GM21526 (cell line): ENCODE data around the gene WNT7B.

Experiments used
- ATAC-seq: cut with Tn5 transposase; IDR thresholded peaks from one replicate; pipeline ENCODE4 v1.9.1; 2021; ENCODE audit warnings: moderate library complexity; ENCODE audit not compliant: unreplicated experiment, low FRiP score

WNT7B gene

DNA sequence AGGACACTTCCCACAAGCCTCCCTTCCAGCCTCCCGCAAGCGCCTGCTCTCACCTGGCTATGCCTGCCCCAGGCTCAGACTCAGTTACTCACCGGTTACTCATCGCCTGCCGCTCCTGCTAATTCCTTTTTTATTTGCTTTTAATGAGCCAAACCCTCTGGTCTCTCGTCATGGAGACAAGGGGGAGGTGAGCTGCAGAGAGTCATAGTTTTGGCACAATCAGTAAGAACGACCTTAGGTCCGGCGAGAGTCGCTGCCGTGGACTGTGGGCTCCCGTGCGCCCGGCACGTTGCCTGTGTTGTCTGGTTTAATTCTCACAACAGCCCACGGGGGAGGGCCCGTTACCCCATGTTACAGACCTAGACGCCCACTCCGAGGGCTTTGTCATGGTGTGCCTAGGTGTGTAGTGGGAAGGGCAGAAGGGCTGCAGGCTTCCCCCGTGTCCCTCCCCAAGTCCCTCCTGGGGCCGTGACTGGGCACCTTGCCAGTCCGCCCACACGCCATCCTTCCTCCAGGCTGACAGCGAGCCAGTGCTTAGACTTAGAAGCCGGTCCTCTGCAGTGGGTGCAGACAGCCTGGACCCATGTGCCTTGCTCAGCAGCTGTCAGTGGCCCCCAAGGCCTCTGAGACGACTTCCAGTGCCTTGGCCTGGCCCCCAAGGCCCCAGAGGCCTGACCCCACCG, 42.2 kb downstream of the WNT7B start:
- ATAC-seq: no peak

DNA sequence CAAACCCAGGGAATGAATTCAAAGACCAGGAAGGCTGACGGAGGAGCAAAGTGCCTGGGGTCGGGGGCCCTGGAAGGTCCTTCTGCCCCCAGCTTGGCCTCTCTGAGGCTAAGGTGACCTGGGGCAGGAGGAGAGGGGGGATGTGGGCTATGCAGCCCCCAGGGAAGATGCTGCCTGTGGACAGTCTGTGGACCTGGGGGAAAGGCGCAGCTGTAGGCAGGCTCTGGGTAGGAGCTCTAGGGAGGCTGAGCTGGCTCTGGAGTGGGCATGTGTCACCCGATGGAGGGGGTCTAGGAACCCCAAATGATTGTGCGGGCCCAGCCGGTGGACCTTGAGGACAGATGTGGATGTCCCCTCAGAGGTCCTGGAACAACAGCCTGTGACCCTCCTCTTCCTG, 42.8 kb downstream of the WNT7B start:
- no peak for ATAC-seq

DNA sequence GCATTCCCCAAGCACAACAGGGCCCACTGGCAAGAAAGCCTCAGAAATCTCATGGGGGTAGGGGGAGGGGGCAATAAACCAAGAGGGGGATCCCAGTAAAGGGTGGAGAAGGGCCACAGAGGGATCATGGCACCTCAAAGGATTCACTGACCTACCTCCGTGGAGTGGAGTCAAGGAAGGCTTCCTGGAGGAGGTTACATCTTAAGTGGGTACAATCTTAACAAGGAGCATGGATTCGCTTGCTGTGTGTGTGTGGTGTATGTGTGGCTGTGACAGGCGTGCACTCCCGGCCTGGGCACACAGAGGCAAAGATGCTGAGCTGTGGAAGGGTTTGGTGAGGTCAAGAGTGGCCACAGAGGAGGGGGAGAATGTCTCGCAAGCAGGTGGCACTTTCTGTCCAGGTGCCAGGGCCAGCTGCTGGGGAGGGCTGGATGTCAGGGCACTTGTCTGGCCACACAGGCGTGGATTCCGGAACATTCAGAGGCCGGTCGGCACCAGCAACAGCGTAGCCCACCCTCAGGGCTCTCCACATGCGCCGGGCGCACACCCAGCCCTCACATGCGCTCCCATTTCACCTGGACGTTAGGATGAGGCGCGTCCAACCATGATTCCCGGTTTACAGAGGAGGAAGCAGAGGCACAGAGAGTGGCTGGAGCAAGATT, 43.3 kb downstream of the WNT7B start:
- no peak for ATAC-seq

DNA sequence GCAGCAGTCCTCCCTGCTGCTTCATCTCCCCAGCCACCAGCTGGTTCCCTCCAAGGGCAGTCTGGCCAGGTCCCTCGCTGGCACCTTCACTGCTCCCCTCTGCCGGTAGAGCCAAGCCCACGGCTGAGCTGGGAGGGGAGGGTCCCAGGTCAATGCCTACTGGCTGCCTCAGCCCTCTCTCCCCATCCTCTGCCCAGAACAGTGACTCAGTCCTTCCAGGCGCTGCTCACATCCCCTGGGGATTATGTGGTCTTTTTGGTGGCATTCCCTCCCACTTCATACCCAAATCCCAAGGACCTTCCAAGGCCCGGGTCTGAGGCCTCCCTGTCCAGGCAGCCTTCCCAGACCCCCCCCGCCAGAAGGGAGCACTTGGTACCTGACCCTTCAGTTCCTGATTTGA, 44.9 kb downstream of the WNT7B start:
- no peak for ATAC-seq

DNA sequence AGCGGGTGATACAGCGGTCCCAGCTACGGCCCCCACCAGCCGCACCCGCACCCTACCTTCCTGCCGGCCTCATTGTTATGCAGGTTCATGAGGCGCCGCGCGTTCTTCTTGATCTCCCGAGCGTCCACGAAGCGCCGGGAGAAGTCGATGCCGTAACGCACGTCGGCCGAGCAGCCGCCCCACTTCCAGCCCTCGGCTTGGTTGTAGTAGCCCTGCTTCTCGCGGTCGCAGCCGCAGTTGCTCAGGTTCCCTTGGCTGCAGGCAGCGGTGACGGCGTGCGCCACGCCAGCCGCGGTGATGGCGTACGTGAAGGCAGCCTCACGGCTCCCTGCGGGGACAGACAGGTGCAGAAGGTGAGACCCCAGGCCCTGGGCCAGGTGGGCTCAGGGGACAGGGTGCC, 45.9 kb downstream of the WNT7B start:
- ATAC-seq: no peak

DNA sequence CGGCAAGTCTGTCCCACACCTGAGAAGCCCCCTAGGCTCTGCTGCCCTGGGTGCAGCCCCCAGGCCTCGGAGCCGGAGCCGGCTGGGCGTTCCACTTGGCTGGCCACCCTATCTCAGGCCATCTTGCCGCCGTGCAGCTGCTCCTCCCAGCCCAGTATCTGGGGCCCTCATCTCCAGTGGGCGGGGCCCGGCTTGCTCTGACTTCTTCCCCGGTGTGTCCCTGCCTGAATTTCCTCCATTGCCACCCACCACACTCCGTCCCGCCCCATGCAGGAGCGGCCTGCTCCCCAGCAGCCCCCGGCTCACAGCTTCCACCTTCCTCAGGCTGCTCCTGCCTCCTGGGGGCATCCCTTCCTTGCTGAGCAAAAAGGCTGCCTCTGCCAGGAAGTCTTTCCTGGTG, 46.6 kb downstream of the WNT7B start:
- no peak for ATAC-seq

DNA sequence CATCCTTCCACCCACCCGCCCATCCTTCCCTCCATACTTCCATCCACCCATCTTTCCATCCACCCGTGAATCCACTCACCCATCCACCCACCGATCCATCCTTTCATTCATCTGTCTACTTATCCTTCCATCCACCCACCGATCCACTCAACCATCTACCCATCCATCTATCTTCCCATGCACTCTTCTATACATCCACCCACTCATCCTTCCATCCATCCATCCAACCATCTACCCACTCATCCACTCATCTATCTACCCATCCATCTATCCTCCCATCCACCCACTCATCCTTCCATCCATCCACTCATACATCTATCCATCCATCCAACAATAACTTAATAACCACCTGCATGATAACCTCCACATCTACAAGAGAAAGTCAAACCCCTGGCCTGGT, 47.3 kb downstream of the WNT7B start:
- ATAC-seq: no peak

DNA sequence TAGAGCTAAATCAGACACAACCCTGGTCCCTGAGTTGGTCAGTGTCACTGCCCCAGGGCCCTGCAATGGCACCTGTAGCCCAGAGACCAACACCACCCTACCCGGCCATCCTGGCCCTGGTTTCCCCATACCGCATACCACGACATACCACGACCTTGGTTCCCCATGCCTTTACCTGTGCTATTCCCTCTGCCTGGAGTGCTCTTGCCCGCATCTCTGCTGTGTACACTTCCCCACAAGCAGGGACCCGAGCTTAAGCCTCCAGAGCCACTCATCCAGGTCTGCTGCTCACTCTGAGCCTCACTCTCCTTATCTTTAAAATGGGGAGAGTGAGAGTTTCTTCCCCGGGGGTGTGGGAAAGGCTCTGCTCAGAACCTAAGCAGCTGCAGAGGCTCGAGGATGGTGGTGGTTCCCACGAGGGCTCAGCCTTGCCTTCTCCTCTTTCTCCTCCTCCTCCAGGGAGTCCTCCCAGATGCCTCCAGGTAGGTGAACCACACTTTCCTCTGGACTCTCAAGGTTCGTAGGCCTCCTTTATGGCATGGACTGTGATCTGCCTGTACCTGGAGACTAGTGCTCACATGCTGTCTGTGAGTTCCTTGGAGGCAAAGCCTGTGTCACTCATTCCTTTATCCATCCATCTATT, 48.1 kb downstream of the WNT7B start:
- ATAC-seq: no peak

DNA sequence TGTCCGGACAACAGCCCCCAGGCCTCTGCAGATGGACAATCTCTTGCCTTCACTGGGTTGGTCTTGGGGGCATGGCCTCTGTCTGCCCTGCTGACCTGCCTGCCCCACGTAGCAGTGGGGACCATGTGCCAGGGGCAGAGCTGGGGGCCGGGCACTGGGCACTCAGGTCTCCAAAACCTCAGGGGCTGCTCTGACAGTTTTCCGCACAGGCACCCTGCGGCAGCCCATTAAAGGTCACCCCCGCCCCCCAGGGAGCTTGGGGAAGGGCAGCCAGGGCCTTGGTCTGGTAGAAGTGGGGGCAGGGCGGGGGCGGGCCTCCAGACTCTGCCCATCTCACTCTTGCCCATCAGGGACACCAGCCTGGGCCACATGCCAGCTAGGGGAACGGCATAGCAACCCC, 49.9 kb downstream of the WNT7B start:
- no peak for ATAC-seq

DNA sequence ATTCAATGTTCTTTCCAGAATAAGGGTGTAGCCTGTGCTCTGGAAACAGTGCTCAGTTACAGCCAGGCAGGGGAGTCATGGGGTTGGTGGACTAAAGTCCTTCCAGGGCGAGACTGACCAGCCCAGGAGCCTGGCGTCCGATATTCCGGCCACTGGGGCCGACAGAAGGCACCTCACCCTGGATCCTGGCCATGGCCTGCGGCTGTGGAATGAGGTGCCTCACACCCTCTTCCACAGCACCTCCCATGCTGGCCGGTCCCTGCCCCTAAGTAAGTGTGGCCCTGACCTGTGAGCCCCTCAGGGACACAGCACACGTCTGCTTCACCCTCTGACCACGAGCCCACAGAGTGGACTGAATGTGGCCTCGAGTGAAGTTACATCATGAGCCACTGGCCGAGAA, 50.5 kb downstream of the WNT7B start:
- ATAC-seq: no peak

DNA sequence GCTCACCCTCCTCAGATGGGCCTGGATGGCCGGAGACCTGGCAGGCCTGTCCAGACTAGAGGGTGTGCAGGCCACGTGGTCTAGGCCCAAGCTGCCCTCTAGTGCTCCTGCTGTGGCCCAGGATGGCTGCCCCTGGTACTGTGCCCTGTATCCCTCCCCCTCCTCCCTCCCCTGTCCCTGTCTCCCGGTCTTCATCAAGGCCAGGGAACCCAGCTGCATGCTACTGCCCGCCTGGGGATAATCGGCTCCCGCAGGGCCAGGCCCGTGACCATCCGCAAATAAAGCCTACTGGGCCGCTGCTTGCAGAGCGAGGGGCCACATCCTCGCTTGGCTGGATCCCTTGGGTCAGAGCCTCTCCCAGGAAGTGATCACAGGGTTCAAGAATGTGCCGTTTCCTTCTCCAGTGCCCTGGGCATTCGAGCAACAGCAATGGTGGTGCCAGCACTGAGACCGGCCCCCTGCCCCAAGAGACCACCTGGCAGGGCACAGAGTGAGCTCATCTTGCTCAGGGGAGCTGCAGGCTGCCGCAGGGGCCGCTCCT, 51.1 kb downstream of the WNT7B start:
- ATAC-seq: no peak

DNA sequence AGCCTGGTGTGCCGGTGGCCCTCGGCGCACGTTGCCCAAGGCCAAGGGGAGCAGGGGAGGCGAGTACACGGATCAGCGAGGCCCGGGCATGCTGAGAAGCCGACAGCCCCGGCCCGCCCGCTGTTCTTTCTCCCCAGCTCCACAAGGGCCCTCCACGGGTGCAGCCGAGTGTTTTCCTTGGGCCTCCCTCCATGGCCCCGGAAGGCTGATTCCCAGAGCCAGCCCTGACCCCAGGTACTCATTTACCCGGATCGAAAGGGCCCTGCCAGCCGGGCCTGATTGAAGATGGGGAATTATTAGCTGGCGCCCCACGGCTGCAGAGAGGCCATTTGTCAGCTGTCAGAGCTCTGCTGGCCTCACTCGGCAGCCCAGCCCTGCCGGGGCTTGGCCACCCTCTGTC, 53.1 kb downstream of the WNT7B start:
- no peak for ATAC-seq

DNA sequence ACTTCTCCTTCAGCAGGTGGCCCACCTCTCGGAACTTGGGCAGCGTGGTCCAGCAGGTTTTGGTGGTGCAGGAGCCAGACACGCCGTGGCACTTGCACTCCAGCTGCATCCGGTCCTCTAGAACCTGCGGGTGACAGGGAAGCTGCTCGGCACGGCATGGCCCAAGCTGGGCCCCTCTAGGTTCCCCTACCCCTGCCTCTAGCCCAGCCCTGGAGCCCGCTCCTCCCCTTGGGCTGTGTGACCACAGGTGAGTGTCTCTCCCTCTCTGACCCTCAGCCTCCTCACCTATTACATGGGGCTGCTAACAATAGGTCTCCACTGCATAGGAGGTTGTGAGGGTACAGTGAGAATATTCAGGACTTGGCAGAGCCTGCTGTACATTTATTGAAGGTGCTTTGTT, 53.8 kb downstream of the WNT7B start:
- ATAC-seq: no peak

DNA sequence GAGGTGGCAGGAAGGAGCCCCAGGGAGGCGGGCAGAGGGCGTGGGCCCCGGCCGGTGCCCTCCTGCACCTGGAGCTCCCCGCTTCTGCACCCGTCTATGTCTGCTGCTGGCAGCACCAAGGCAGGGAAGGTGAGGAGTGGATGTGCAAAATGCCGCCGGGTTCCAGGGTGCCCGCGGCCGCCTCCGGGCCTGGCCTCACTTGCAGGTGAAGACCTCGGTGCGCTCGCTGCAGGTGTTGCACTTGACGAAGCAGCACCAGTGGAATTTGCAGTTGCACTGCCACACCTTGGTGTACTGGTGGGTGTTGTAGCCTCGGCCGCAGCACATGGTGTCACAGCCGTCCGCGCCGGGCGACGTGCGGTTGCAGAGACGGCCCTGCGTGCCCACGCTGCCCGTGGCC, 54.3 kb downstream of the WNT7B start:
- ATAC-seq: no peak

DNA sequence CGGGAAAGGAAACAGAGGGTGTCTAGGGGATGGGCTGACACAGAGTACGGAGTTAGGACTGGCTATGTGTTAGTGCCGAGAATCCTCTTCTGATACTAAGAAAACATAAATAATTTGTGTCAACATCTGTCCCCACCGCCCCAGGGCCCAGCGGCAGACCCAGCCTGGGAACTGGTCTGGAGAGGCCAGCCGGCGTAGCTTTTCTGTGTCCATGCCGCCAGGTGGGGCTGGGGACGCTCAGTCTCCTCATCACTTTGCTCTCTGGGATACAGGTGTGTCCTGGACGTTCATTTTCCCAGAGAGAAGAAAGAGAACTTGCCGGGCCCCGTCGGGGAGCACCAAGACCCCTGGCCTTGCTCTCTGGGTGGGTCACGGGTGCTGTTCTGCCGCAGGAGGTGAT, 54.7 kb downstream of the WNT7B start:
- no peak for ATAC-seq

DNA sequence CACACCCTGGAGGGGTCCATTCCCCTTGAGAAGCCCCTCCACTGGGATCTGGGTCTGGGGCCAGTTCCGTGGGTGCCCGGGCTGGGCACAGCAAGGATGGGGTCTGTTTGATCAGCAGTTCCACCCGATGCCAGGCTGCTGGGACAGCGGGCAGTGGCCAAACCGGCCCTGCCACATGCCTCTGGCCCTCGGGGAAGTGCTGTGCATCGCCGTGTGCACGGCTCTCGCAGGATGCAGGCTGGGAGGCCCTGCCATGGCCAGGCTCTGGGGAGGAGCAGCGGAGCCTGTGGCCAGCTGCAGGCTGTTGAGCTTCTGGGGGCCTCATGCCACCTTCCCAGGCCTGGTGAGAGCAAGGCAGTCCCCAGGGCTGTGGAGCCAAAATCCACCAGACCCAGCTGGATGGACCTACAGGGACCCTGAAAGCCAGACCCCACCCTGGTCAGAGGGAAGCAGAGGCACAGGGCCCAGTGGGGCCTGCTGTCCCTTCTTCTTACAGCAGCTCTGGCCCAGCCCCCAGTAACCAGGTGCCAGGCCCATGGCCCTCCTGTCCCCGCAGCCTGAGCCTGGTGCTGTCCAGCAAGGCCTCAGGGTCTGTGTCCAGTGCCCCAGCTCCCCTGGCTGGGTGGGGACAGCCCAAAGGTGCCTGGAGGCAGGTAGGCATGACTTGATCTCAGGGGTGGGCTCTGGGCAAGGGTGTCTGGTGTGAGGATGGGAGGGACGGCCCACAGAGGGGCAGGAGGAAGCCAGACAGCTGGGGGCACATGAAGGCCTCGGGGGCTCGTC, 57.3 kb downstream of the WNT7B start:
- ATAC-seq: no peak

DNA sequence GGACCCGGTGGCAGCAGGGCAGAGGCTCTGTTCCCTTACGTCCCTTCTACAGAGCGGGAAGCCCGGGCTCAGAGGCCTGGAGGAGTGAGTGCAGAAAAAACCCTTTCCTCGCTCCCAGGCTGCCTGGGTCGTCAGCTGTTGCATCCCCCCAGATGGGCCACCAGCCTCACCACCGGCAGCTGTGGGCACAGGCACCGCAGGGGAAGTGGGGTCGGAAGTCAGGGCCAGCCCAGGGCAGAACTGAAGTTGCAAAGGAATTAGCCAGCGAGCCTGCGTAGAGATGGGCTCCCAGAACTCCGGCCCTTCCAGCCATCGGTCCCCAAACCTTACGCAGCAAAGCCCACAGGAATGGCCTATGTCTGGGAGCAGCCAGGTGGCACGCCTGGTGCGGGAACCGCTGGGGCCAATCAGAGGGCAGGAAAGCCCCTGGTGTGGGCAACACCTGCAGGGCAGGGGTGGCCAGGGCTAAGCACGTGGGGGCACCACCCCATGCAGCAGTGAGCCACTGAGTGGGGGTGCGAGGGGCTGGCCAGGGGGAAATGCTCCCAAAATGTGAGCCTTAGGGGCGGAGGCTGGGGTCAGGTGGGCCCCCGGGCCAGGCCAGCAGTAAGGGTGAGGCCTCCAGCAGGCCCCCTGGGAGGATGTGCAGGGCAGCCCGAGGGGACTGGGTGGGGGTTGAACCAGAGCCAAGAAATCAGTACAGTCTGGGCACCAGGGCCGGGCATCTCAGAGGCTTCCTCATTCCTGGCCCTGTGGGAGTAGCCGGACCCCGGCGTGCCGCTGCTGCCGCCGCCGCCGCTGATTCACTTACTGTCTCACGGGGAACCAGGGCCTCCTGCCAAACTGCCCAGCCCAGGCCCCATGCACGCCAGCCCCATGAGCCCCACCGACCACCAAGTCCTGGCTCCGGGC, 58.2 kb downstream of the WNT7B start:
- no peak for ATAC-seq

DNA sequence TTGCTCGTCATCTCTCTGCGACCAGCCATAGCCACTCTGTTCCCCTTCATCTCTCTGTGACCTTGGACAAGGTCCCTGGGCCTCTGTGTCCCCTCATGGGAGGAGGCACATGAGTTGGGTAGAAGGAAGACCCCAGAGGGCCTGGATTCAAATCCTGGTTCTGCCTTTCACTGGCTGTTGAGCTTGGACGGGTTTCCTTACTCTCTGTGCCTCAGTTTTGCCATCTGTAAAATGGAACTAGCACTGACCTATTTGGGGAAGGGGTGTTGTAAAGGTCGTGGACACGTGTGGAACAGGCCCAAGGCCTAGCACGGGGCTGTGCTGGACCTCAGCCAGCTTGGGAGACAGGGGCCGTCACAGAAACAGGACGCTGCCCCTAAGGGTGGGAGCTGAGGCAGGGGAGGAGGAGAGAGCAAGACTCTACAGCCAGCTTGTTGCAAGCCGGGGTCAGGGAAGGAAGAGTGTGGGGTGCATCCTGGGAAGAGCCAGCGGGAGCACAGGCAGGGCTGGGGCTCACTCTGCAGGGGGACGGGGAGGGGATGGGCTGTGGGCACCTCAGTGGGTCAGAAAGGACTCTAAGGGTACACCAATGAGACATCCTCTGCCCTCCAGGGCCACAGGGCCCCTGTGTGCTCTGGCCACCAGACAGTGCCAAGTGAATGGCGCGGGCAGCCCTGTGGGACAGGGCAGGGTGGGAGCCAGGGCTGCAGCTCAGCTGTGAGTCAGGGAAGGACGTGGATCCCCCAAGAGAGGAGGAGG, 59.1 kb downstream of the WNT7B start:
- ATAC-seq: no peak

DNA sequence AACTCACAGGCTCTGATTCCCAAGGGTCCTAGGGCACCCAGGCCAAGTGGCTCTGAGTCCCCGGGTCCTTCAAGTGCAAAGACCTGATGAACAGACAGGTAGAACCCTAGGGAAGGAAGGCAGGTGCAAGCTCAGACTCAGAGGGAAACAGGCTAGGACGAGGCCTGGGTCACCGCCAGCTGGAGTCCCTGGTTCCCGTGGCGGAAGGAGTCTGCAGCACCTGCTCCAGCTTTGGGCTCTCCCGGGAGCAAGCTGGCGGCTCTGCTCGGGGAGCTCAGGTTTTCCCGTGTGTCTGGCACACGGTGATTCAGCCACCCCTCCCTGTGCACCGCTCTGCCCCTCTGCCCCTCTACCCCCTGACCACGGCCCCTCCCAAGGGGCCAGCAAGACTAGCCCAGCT, 59.8 kb downstream of the WNT7B start:
- ATAC-seq: no peak
